GM18909 (cell line): Measurements from ENCODE around the gene FLNB.

ENCODE experiments used
- ATAC-seq: cut with Tn5 transposase; IDR thresholded peaks from one replicate; pipeline ENCODE4 v1.9.1; 2021; ENCODE audit warnings: mild to moderate bottlenecking; ENCODE audit not compliant: unreplicated experiment, poor library complexity

Gene FLNB

DNA sequence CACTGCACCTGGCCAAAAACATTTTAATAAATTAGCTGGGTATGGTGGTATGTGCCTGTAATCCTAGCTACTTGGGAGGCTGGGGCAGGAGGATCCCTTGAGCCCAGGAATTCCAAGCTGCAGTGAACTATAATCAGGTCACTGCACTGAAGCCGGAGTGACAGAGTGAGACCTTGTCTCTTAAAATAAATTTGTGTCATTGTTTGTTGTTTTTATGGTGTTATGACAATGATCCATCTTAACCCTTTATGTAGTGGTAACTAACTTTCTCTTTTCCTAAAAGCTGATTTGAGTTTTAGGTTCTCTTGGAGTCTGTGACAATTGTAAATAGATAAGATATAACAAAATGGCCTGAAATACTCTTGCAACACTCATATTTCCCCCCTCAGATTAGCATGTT lies 20.7 kb downstream of the FLNB start:
- no peak for ATAC-seq

DNA sequence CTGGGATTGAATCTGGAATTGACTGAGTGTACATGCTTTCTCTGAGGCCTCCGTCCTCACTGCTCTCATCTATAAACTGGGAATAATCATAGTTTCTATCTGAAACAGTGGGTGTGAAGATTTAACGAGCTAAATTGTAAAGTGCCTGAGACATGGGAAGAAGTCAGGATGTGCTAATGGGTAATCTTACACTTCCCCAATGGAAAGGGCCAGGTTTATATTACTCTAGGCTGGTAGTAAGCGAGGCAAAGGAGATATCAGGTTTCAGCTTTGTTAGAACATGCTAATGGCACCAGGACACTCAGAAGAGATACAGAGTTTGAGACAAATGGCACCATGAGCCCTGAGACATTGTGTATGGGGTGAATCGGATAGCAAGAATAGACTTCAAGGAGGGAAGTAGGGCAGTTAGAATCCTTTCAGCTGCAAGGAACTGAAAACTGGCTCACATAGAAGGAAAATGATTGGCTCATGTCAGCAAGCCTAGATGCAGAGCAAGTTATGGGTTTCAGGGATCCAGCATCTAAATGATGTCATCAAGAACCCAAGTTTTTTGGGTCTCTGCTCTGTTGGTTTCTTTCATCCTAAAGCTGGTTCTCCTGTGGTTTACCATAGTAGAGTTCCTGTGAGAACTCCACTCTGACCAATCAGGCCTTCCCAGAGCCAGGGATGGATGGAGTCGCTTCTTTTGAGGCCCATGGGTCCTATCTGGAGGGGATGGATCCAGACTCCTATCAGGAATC lies 21.8 kb downstream of the FLNB start:
- no peak for ATAC-seq

GRCh38 chr3:58032186-58032585 lies 24.0 kb downstream of the FLNB start:
- ATAC-seq = no peak

GRCh38 chr3:58034738-58035523 lies 26.7 kb downstream of the FLNB start:
- peak; percentile 98 for ATAC-seq

GRCh38 chr3:58035524-58036255 lies 27.5 kb downstream of the FLNB start:
- no peak for ATAC-seq

- ATAC-seq = no peak
Observed at GRCh38 chr3:58036293-58037032, 28.2 kb downstream of the FLNB start.

DNA sequence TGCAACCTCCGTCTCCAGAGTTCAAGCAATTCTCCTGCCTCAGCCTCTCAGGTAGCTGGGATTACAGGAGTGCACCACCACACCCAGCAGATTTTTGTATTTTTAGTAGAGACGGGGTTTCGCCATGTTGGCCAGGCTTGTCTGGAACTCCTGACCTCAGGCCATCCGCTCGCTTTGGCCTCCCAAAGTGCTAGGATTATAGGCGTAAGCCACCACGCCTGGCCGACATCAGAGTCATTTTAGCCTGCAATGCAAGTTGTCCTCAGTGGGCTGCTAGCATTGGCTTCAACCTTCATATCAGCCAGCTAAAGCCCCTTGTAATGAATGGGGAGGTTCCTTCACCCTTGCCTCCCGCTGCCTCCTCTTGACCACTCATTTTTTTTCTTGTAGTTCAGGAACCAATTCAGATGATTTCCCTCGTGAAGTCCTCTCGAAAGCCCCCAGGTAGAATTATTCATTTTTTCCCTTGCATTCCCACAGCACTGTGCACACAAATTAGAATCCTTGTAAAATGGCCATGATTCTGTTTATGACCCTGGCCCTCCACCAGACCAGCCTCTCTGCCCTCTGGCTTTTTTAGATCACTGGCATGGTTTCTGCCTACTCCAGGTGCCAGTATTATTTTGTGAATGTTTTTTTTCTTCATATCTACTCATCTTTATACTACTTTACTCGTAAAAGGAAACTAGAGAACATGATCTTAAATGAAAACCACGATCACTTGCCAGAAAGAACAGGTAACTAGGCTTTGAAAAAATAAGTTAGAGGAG lies 29.1 kb downstream of the FLNB start:
- no peak for ATAC-seq

DNA sequence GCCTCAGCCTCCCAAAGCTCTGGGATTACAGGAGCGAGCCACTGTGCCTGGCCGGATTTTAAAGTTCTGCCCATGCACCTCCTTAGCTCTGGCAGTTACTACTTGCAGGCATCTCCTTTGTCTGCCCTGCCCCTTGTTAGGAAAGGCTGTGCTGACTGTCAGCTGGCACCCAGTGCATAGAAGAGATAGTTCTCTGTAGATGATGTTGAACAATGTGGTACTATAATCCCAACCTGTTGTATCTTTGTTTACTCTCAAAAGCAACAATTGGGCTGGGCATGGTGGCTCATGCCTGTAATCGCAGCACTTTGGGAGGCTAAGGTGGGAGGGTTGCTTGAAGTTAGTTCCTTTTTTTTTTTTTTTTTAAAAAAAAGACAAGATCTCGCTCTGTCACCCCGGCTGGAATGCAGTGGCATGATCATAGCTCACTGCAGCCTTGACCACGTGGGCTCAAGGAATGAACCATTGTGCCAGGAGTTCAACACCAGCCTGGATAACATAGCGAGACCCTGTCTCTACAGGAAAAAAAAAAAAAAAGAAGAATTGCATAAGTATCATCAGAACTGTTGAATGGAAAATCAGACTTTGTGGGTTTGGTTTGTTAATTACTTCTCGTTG lies 30.6 kb downstream of the FLNB start:
- ATAC-seq = no peak

DNA sequence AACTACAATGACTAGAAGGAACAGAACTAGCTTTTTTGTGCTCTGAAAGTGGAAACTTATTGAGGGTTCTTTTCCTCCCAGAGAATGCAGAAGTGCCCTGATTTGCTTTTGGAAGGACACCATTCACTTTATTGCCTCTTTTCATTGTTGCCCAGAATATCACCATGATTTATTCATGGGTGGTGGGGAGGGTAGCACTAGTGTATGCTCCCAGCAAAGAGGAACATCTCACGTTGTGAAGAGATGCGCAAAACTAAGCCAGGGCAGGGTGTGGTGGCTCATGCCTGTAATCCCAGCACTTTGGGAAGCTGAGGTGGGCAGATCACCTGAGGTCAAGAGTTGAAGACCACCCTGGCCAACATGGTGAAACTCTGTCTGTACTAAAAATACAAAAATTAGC lies 31.4 kb downstream of the FLNB start:
- no peak for ATAC-seq

GRCh38 chr3:58041182-58041825 lies 33.1 kb downstream of the FLNB start:
- peak; percentile 15 for ATAC-seq

GRCh38 chr3:58041826-58042324 lies 33.7 kb downstream of the FLNB start:
- peak; percentile 90 for ATAC-seq

DNA sequence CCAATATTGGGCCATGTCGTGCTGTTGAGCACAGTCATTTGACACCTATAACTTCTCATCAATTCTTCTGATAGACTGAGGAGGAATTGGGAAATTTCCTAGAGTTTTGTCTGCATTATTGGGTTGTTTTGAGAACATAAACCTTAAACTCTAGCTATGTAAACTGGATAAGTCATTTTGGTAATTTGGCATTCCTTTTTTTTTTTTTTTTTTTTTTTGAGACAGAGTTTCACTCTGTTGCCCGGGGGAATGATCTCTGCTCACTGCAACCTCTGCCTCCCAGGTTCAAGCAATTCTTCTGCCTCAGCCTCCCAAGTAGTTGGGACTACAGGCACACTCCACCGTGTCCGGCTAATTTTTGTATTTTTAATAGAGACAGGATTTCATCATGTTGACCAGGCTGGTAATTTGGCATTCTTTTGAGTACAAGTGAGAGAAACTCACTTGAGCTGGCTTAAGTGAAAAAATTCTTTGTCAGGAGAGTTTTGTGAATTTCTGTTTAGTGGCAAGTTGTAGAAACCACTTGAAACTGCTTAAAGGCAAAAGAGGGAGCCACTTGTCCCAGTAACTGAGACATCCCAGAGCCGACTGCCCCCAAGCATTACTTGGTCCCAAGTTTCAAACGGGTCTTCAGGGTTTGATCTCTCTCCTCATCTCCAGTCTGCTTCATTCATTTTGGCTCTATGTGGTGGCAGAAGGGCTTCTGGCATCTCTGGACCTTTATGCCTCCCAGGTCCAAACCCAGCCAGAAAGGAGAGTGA lies 34.9 kb downstream of the FLNB start:
- ATAC-seq = no peak

GRCh38 chr3:58043933-58044332 lies 35.7 kb downstream of the FLNB start:
- ATAC-seq = no peak

DNA sequence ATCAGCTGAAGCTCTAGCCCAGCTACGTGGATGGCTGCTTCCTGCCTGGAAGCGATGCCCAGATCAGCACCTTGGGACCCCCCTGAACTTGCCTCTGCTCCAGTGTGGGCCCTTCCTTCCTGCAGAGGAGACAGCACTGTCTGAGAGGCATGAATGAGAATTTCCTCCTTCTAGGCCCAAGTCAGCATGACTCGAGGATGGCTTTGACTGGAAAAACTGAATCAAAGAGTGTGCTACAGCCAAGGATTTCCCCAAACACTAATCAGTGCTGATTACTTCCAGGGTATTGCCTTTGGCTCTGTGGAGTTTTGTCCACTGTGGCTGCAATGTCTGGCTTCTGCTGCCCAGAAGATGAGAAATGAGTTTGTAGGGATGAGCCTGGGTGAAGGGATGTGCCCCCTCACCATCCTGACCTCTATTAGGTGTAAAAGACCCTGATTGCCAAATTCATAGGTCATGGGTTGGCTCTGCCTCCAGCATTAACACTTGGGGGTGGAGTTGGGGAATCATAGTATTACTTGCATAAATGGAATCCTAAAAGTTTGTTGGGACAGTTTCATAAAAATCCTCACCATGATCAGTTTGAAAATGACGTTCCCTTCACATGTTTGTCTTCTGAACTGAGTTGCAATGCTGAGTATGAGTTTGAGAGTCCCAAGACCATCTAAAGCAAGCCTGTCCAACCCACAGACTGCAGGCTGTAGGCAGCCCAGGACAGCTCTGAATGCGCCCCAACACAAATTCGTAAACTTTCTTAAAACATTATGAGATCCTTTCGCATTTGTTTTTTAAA lies 36.7 kb downstream of the FLNB start:
- ATAC-seq = no peak

GRCh38 chr3:58047826-58048225 lies 39.6 kb downstream of the FLNB start:
- no peak for ATAC-seq

DNA sequence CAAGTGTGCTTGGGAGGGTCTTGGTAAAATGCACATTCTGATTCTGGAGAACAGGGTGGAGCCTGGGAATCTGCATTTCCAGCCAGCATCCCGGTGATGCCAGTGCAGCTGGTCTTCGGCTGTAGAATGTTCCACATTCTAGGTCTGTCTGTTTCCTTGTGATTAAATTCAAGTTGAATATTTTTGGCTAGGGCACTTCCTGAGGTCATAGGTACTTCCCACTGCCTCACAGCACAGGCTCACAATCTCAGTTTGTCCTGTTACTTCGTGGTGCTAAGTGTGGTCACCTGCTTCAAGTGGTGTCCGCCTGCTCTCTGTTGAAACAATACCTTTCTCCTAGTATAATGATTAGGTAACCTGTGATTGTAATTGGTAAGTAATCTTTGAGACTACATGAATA lies 40.1 kb downstream of the FLNB start:
- no peak for ATAC-seq

- ATAC-seq = no peak
Observed at GRCh38 chr3:58049143-58049785, 41.0 kb downstream of the FLNB start.
